GM19372 (cell line): ENCODE measurements around the gene BPGM.

Experiments used
- ATAC-seq: cut with Tn5 transposase; IDR thresholded peaks from one replicate; pipeline ENCODE4 v1.9.1; 2021; ENCODE audit warnings: mild to moderate bottlenecking, low read depth, moderate library complexity; ENCODE audit not compliant: unreplicated experiment

BPGM gene

DNA sequence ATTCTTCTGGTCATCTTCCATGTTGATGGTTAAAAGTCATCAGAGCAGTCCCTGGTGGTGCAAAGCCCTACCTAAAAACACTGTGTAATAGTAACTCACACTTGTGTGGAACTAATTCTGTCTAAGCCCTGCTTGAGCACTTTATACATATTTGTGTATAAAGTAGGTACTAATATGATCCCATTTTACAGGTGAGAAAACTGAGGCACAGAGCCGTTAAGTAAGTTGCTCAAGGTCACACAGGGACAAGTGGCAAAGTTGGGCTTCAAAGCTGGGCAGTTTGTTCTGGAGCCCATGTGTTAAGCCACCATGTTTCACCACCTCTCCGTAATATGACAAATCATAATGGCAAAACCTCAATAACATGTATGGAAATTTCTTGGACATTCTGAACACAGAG lies 48.1 kb downstream of the BPGM start:
- no peak for ATAC-seq

DNA sequence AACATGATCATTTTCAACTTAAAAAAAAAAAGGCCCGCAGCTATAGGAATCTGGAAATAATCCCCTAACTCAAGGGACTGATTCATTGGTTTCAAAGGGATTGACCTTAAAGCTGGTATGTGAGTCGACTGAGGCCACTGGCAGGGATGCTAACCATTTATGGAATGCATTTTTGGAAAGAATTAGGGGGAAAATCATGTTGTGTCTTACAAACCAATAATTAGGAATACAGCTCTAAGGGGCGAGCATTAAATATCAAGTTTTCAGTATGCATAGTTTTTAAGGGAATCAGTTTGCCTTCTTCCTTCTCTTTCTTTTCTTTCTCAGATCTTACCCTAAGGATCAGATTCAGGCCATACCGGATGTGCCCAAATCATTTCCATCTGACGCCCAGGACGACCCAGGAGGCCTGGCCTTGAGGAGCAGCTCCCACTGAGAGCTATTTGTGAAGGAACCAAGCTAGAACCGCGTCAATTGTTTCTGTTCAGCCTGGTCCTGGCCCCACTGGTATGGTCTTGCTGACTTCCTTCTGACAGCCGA lies 48.7 kb downstream of the BPGM start:
- ATAC-seq: no peak

DNA sequence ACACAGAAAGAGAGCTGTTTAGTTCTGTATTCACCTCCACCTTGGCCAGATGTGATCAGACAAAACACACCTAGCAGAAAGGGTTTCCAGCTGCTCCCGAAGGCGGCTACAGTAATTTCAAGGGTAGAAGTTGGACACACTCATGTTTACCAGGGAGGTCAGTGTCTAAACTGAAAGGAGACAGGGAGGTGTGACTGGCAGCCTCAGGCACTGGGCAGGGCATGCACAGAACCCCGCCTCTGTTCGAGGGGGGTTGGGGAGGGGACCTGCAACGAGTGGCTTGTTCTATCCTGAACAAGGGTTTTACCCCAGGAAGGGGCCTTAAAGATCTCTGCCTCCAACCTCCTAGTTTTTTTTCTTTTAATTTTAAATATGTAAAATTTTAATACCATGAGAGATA lies 49.6 kb downstream of the BPGM start:
- ATAC-seq: no peak

DNA sequence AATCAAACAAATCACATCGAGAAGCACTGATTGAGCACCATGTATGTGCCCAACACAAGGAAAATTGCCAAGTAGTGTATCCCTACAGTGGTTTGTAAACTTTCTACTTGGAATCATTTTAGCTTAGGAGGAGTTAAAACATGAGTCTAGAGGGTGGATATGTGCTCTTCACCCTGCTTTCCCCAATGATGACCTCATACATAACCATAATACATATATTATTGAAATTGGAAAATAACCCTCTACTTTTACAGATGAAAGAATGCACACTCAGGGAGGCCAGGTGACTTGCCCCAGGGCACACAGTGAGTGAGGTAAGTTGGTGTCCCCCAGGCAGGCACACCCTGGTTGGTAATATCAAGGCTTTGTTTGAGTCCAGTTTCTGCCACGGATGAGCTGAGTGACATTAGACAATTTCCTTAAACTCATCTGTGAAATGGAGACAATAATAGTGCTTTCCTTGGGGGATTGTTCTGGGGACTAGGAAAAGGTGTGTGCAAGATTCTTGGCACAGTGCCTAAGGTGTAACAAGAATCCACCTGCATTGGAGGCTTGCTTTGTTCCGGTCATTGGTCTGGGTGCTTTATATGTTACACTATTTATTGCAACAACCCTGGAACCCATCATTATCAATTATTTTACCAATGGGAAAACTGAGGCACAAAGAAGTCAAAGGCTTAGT lies 50.7 kb downstream of the BPGM start:
- ATAC-seq: no peak

DNA sequence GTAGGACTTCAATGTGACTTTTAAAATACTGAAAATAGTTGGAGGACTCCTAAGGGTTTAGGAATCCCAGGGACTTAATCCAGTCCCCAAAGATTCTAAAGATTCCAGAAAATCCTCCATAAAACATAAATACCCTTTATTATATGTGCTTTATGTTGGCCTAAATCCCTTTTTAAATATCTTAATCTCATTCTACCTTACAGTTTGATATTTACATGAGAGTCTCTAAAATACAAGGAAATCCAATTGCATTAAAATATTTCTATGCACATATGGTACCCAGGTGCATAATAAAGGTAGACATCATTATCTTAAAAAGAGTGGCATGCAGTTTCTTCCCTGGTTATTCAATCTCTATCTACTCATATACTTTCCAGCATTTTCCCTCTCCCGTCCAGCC lies 51.8 kb downstream of the BPGM start:
- no peak for ATAC-seq

DNA sequence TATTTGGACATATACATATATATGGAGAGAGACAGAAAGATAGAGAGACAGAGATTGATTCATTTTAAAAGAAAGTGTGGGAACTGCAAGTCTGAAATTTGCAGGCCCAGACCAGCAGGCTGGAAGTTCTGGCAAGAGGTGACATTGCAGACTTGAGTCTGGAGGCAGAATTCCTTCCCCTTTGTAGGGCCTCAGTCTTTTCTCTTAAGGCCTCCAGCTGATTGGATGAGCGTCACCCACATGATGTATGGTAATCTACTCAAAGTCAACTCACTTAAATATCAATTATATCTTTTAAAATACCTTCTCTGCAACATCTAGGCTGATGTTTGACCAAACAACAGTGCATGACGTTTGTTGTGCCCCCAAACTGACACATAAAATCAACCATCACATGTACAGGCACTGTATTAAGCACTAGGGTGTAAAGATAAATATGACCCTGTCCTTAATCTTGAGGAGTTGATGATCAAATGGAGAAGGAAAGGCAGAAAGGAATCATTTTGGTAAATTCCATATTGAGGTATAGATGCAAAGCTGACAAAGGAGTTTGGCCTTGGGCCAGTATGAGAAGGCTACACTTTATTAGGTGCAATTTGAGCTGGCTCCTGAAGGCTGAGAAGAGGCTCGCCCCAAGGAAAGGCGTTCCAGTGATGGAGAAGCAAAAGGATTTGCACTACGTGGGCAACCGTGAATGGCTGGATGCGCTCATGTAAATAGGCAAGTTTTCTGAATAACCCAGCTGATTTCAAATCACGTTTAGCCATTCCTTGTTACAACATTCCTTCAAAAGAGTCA lies 52.6 kb downstream of the BPGM start:
- ATAC-seq: no peak

DNA sequence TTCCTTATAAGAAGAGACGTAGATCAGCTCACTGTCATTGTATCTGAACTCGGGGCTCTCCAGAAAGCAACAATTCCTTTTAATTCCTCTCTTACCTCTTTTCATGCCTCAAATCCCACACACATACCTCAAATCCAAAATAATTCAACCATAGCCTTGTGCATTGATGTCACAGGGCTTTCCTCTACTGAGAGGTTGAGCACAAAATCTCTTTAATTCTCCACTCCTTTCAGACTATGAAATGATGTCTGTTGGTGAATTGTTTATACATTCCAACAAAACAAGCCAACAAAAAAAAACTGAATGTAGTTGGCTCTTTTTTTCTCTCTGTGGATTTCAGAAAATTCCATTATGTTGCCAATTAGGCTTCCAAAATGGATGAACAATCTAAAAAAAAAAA lies 53.2 kb downstream of the BPGM start:
- ATAC-seq: no peak

DNA sequence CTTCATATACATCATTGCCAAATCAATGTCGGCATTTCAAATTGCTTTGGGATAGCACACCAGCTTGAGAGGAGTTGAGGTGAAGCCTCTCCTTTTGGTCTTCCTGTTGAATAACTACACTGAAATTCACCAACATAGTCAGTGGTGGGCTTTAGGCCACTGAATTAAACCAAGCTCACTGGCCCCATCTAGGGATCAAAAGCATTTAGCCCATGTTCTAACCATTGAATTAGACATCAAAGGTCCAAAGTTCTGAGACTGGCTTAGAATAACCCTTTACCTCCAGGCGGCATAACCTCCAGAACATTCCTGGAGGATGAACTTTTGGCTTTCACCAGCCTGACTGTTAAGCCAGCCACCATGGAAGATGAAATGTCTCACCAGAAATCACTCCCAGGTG lies 54.6 kb downstream of the BPGM start:
- ATAC-seq: no peak

DNA sequence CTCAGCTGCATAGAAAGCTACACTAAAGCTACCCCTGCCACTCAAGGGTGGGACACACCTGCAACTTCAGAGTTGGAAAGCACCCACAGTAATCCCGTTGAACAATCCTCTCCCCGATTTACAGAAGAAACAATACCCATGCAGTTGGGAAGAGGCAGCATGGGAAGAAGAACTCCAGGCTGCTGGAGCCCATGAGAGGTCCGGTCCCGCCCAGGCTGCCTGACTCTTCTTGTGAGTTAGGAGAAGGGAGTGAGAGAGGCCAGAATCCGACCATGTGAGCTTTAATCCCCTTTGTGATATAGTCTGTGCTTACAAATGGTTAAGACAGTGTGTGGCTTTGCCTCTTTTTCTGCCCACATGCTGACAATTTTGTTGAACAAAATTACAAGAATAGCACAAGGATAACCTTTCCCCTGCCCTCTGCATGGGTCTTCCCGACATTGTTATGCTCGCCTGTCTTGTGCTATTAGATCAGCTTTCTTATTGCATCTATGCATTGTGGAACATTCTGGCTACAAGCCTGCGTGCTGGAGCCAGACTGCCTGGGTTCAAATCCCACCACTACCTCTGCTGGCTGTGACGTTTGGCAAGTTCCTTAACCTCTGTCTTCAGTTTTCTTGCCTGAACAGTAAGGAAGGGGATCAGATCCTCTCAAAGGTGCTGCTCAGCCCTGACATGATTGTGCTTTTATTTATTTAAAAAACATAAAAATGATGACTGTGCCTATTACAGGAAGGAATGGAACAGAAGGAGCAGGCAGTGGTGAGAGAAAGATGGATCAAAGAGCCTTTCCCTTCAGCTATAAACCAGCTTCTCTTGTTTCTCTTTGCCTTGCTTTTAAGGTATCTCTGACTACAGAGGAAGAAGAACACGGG lies 56.0 kb downstream of the BPGM start:
- ATAC-seq: no peak

DNA sequence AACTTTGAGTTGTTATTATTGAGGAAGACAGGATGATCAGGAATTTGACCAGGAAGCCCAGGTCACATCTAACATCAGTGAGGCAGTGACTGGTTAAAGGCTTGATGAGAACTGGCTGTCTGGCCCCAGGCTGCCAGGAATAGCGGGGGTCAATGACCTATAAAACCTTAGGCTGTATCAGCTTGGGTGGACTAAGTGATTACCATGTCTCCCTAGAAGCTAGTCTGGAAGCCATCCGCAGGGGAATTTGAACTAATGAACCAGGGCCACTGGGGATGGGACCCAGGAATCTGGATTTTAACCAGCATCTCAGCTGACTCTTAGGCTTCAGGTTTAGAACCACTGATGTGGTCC lies 56.6 kb downstream of the BPGM start:
- no peak for ATAC-seq

DNA sequence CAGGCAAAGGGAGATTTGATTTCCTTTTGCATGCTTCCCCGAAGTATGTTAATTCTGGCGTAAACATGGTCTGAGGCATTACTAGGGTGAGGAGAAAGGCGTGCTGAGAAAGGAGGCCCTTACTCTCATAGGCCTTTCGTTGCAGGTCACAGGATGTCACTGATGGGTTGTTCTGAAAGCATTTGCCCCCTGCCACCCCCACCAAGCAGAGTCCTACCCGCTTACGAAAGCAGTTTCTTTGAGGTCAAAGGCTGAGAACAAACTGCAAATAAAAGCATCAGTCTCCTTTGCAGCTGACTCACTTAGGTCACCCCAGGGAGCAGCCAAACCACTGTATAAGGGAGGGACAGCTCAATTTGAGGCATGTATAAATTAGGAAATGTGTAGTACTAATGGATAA lies 57.1 kb downstream of the BPGM start:
- no peak for ATAC-seq

DNA sequence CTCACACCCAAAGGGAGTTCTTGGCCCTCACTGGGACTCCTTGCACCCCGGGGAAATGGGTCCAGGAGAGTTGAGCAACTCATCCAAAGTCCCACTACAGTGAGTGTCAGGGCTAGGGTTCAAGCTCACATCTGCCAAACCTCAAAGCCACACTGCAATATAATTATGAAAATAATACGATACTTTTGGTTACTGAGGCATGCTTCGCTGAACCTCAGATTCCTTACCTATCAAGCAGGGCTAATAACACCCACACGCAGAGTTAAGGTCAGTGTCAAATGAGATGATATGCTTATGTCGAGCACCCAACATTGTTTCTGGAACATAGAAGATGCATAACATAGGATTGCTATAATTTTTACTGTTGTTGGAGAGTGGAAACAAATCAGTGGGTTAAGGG lies 58.2 kb downstream of the BPGM start:
- no peak for ATAC-seq

DNA sequence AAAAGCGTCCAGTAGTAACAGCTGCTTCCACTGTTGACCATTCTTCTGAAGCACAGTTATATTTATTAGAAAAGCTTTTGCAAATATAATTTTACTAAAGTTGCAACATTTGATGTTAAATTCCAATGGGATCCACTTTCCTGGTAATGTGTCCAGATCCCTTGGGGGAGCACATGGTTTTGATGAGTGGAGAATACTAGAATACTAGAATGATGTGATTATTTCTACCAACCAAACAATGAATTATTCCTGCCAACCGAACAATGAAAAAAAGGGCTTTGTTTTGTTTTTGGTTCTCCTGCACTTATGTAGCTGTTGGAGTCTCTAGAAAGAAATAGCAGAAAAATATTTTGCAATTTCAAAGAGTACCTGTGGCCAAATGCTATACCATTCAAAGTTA lies 59.1 kb downstream of the BPGM start:
- no peak for ATAC-seq

DNA sequence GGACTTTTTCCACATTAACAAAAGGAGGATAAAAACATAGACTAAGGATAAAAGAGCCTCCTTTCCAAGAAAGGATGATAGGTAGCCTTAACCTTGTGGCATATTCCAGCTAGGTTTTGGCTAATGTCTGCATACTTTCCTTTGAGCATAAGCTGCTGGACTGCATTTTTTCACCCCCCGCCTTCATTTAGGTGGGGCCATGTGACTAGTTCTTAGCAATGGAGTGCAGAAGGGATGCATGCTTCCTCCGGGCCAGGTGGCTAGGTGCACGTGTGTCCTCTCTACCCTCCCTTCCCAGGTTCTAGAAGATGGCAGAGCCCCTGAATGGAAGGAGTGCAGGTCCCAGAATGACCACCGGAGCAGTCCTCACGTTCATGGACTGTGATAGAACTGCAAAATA lies 59.8 kb downstream of the BPGM start:
- no peak for ATAC-seq

DNA sequence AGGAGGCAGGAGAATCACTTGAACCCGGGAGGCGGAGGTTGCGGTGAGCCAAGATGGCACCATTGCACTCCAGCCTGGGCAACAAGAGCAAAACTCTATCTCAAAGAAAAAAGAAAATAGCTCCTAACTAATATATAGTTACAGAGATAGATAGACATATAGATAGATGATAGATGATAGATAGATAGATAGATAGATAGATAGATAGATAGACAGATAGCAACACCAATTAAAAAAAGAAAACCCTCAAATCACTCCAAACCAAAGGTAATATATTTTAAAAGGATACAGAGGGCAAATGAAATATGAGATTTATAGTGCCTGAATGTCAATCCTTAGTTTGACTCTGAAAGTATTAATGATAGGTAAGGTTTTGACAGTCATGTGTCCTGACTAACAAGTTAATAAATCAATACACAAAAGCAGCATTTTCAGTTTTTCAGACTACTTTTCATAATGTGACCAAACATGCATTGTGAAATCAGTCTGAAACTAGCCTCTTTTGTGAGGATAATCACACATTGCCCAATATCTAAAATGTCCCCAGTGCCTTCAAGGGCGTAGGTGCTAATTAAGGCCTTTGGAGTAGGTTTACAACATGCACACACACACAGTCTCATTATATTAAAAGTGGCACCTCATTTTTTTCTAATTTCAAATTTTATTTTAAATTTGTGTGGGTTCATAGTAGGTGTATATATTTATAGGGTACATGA lies 61.2 kb downstream of the BPGM start:
- ATAC-seq: no peak

DNA sequence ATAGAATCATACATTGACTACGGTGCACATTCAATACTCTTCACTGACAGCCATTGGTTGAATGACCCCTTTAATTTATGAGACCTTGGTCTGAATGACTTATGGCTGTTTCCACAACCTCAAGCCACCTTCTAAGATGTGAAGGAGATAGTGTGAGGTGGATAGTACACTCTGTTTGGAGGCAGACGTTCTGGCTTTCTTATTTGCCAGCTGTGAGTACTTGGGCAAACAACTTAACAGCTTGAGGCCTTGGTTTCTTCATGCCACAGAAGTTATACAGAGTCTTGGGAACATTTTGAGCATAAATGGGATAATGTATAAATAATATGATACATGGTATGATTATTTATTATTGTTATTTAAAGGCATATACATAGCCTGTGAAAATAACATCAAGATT lies 62.0 kb downstream of the BPGM start:
- no peak for ATAC-seq

DNA sequence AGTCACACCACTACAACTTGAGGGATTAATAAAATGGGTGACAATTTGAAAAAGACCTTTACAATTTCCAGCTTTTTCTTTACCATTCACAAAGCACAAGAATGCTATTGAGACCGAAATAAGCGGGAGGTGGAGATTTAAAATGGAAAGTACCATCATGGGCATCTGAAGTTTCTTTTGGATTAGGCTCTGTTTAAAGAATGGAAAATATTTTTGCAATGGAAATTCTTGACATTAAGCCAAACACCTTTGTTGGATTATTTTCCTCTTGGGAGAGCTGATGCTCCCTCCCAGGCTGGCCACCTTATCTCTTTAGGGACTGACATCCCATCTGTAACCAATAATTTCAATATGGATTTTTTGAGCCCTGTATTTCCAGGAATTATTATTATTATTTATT lies 62.5 kb downstream of the BPGM start:
- no peak for ATAC-seq

DNA sequence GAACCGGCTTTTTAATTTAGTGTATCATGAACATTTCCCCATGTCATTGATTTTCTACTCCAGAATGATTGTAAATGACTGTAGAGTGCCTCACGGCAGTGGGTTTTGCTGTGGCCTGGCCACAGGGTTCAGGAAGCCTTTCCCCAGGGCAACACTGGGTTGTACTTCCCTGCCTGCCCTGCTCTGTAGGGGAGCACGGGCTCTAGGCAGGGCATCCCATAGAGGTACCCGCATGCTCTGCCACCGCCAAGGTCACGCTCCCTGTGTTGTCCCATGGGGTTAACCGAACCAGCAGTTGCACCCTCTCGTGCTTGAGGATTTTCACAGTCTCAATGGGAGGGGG lies 63.8 kb downstream of the BPGM start:
- ATAC-seq: no peak

DNA sequence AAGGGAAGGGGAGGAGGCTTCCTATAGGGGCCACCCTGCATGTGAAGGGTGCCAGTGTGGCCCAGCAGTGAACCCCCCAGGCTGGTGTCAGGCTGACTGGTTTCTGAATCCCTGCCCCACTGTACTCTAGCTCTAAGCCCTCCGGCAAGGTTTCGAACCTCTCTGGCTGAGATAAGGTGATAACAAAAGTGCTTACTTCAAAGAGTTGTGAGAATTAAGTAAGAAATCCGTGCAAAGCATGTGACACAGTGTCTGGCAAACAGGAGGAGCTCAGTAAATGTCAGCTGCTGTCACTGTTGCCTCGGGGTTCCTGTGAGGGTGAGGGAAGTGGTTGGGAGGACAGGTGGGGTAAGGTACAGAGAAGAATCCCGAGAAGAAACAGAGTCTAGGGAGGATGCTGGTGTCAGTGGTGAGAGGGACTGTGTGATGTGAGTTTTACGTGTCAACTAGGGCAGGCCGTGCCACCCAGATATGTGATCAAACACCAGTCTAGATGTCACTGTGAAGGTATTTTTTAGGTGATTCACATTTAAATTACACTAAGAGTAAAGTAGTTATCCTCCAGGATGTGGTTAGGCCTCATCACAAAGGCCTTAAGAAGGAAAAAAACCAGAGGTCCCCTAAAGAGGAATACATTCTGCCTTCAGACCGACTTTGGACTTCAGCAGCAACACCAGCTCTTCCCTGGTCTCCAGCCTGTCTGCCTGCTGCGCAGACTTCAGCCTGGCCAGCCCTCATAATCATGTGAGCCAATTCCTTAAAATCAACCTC lies 64.4 kb downstream of the BPGM start:
- no peak for ATAC-seq

DNA sequence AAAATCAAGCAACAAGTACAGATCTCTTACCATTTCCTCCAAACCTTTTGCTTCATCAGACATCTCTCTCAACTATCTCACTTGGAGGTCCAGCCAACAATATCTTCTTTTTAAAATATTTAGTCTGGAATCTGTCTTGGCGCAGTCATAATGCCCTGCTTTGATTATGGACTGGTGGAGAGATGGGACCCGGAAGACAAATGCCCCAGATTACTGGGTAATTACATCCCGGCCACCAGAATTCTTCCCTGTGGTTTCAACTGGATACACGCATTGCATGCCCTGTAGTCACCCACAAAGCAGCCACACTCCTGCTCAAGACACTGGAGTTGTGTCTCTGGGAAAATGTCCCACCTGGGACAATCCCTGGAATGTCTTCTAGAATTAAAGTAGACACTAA lies 65.5 kb downstream of the BPGM start:
- ATAC-seq: no peak
